Activated CD8-positive, alpha-beta memory T cell treated with anti-CD3 and anti-CD28 coated beads for 36 hours (primary cell): ENCODE measurements around the gene PTBP1. TPM values are rescaled to one million over a fixed set of nuclear protein-coding genes. Genes with fewer than 3 reads are reported as not detected.

Experiments
- CTCF ChIA-PET: fragments of 350-600 bp; sonication (Branson Sonifier 250); formaldehyde crosslinking; loops from one replicate; lab custom pipeline; 2021; ENCODE audit warnings: antibody characterized with exemption; lab: Charles Lee
- POLR2A ChIA-PET: fragments of 350-600 bp; sonication (Branson Sonifier 250); formaldehyde crosslinking; loops from one replicate; lab custom pipeline; 2021; ENCODE audit warnings: antibody characterized with exemption; lab: Charles Lee
- total RNA-seq, 2 experiments: library from RNA; stranded (reverse); gene quantifications; one replicate each; pipeline ENCODE4 v1.2.3, GENCODE V29; 2021

Gene PTBP1
- total RNA-seq, 2 experiments from 2014 or later, result 872 to 908 TPM

GRCh38 chr19:805600-806550, 8.6 kb downstream of the PTBP1 start:
- POLR2A ChIA-PET, result interaction anchor here (1.4 kb wide), 1 partner anchor 9 kb away, joined by 4 read pairs; the partner anchor contains the start of gene PTBP1
- CTCF ChIA-PET, result no interaction called here

DNA sequence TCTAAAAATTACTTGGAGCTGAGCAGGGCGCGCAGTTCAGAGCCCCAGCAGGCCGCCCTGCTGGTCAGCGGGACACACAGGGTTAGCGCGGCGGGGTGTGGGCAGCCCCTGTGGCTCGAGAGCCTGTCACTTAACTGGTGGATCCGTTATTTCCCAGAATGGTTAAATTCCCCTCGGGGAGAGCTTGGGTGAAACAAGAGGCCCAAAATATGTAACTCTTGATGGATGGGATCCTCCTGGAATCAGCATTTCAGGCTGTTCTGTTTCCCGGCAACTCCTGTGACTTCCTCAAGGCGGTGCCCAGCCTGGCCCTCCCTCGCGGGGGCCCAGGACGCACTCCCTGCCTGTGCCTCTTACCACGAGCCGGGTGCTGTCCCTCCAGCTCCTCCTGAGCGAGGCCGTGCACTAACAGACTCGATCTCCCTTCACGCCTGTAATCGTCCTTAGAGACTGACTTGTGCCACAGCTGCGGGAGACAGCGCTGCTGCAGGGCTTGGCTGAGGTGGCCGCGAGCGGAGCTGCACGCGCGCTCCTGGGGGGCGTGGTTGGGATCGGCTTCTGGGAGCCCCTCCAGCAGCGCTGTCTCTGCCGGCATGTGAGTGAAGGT, 9.7 kb downstream of the PTBP1 start:
- ChIA-PET CTCF (no interaction called here), POLR2A (no interaction called here)

DNA sequence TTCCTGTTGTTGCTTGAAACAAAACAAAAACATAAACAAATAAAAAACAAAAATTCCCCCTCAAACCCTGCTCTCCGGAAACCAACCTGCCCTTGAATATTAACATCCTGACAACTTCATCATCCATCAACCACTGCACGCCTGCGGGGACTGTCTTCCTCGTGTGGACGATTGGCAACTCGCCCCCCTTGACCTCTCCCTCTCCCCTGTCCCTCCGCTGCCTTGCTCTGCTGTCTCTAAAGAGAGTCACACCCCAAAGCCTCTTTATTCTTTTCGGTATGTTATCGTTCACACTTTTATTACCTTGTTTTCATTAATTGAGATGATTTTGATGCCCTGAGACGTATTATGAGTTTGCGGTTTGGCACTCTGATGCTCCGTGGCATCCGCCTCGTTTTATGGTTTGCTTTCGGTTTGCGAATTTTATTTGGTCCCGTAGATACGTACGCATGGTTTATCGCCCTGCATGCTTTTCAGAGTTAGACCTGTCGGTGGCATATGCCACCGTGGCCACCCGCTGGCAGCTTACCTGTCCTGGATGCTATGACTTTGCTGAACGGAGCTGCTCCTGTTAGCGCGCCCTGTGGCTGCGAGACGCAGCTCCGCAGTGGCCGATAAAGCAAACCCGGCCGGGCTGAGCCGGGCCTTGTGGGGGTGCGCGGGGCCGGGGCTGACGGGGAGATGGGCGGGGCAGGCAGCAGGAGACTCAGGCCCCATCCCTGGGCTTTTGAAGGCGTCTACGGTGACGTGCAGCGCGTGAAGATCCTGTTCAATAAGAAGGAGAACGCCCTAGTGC, 10.6 kb downstream of the PTBP1 start:
- ChIA-PET CTCF (no interaction called here), POLR2A (no interaction called here)

GRCh38 chr19:808423-808775, 11.1 kb downstream of the PTBP1 start:
- POLR2A ChIA-PET, result no interaction called here
- CTCF ChIA-PET, result no interaction called here

GRCh38 chr19:810077-810855, 13.0 kb downstream of the PTBP1 start:
- POLR2A ChIA-PET, result interaction anchor here (0.7 kb wide), 1 partner anchor 12 kb away, joined by 3 read pairs; no protein-coding TSS in a partner anchor
- CTCF ChIA-PET, result no interaction called here

GRCh38 chr19:810883-811489, 13.7 kb downstream of the PTBP1 start:
- POLR2A ChIA-PET, result interaction anchor here (0.6 kb wide), 1 partner anchor 157 kb away, joined by 14 read pairs; no protein-coding TSS in a partner anchor
- CTCF ChIA-PET, result no interaction called here

- ChIA-PET CTCF (no interaction called here), POLR2A (interaction anchor here (0.6 kb wide), 1 partner anchor 157 kb away, joined by 14 read pairs; no protein-coding TSS in a partner anchor)
These were observed 14.3 kb downstream of the PTBP1 start for GRCh38 chr19:811506-812048.

GRCh38 chr19:812049-812746, 14.9 kb downstream of the PTBP1 start:
- CTCF ChIA-PET, result no interaction called here
- POLR2A ChIA-PET, result no interaction called here

DNA sequence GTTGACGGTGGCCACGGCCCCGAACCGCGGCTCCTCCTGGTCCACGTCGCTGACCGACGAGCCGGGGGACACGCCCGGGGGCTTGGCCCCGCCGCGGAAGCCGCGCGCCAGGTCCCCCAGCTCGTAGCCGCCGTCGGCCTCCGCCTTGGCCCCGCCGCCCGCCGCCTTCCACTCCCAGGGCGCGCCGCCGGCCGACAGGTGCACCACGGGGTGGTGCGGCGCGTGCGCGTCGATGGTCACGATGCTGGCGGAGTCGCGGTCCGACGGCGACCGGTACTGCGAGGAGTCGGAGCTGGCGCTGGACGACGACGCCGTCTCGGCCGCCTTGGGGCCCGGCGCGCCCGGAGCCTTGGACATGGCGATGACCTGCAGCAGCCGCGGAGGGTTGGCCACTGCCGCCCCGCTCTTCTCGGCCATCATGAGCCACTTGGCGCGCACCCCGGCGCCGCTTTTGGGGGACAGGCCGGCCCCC, 15.5 kb downstream of the PTBP1 start:
- ChIA-PET CTCF (no interaction called here), POLR2A (no interaction called here)

DNA sequence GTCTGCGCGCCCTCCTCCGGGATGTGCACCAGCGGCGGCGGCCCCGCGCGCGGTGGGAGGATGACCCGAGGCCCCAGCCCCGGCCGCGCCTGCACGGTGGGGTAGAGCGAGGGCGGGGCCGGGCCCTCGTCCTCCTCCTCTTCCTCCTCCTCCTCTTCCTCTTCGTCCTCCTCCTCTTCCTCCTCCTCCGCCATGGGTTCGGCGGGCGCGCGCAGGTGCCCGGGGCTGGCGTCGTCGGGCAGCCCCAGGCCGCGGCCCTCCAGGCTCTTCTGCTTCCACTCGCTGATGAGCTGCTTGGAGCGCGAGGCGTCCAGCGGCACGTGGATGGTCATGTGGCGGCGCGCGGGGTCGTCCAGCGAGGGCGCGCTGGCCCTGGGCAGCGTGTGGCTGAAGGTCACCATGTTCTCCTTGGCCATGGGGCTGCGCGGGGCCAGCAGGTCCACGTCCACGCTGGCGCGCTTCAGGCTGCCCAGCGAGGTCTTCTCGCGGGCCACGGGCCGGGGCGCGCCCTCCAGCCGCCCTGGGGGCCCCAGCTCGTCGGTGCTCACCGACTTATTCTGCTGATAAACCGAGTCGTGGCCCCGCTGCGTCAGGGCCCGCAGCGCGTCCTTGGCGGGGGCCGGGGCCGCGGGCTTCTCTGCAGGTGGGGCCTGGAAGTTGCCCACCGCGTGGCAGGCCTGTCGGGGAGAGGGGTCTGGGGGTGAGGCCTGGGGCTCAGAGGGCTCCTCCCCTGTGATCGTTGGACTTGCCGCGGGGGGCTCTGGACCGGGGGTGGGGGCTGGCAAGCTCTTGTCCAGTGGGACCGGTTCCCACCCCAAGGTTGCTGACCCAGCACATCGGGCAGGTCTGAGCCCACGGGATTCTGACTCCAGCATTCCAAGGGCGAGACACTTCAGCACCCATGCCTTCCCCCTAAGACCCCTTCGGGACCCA, 16.2 kb downstream of the PTBP1 start:
- POLR2A ChIA-PET, result interaction anchor here (0.6 kb wide), 1 partner anchor 11 kb away, joined by 3 read pairs; no protein-coding TSS in a partner anchor
- CTCF ChIA-PET, result no interaction called here

GRCh38 chr19:814152-815078, 17.2 kb downstream of the PTBP1 start:
- ChIA-PET CTCF (no interaction called here), POLR2A (interaction anchor here (0.6 kb wide), 2 partner anchors 12 to 123 kb away, joined by 3 to 9 read pairs; no protein-coding TSS in a partner anchor)

DNA sequence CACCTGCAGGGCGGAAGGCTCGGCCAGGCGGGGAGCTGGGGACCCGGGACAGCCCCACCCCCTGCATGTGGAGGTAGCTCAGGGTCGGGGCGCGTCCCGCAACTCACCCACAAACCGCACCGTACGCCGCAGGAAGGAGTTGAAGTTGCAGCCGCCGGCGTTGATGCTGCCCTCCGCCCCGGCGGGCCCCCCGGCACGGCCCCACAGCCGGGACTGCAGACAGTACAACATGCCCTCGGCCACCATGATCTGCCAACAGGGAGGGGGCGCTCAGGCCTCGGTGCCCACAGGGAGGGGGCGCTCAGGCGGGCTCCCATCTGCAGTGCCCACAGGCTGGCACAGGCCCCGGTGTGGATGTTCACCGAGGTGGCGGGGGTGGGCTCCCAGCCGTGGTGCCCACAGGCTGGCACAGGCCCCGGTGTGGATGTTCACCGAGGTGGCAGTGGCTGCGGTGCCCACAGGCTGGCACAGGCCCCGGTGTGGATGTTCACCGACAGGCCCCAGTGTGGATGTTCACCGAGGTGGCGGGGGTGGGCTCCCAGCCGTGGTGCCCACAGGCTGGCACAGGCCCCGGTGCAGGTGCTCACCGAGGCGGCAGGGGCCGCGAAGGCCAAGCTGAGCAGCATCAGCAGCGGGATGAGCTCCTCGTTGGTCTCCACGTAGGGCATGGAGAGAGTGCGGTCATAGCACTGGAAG, 18.0 kb downstream of the PTBP1 start:
- ChIA-PET CTCF (no interaction called here), POLR2A (interaction anchor here (0.6 kb wide), 1 partner anchor 123 kb away, joined by 9 read pairs; no protein-coding TSS in a partner anchor)

- ChIA-PET CTCF (no interaction called here), POLR2A (no interaction called here)
These were observed 18.7 kb downstream of the PTBP1 start for GRCh38 chr19:815775-816499.

GRCh38 chr19:816500-816857, 19.2 kb downstream of the PTBP1 start:
- POLR2A ChIA-PET, result no interaction called here
- CTCF ChIA-PET, result no interaction called here
